ENCODE data around the gene LRP10.

LRP10 gene

DNA sequence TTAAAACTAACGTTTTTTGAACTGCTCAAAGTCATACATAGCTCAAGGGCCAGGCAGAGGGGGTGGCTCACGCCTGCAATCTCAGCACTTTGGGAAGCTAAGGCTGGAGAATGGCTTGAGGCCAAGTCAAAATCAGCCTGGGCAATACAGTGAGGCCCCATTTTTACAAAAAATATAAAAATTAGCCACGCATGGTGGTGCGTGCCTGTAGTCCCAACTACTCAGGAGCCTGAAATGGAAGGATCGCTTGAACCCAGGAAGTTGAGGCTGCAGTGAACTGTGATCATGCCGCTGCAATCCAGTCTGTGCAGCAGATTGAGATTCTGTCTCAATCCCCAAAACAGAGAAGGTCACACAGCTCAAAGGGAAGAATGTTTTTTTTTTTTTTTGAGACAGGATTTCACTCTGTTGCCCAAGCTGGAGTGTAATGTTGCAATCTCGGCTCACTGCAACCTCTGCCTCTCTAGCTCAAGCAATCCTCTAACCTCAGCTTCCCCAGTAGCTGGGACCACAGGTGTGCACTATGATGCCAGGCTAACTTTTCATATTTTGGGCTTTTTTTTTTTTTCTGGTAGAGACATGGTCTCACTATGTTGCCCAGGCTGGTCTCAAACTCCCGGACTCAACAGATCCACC is 44.5 kb downstream of the LRP10 start:
- Histone ChIP-seq H3K4me1 (ENCODE audit: control insufficient read depth, low read depth, low read length) (peaks cover 7% of the 10 kb centered on the region), H3K36me3 (ENCODE audit: control insufficient read depth, low read depth, low read length) (peaks cover 24% of the 10 kb centered on the region), H3K4me3 (ENCODE audit: low read length) (no peak overlapping the region), H3K27me3 (ENCODE audit: control insufficient read depth, insufficient read depth, low read length) (no peaks in the 10 kb centered on the region), H3K9me3 (ENCODE audit: control insufficient read depth, low read depth, low read length) (no peaks in the 10 kb centered on the region), H3K9ac (ENCODE audit: low read length) (no peak overlapping the region), H3K27ac (ENCODE audit: low read length) (no peak overlapping the region)

DNA sequence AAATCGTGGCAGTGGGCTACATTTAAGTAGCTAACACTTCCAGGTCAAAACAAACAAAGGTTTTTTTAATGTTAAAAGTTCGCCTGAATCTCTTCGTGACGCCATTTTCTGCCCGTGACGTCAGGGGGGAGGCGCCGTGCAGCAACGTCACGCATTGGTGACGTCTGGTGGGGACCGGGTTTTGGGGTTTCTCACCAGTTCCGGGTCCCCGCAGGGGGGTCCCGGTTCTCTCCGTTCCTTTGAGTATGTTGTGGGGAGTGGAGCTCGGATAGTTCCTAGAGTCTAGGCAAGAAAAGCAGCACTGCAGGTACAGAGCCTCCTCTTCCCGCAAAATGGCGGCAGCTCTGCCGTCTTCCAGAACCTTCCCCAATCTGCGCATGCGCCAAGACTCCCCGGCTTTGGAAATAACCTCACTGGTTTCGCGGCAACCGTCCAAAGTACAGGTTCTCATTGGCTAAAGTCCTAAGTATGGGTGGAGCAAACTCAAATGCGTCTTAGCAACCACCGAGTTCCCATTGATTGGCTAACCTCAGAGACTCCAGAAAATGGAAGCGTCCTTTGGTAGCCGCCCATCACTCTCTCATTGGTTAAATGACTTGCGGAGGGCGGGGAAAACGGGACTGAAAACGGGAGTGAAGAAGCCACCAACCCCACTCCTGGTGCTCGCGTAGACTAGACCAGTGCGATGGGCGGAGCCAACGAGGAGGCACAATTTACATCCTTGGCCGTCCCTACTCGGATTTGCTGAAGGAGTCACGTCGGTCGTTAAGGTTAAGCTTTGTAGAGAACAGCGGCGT is 47.5 kb downstream of the LRP10 start, which contains the start of gene RBM23:
TSS of gene RBM23 (minus strand) at position 346 of the 797 bp plus-strand sequence.
- H3K9me3 ChIP-seq (ENCODE audit: control insufficient read depth, low read depth, low read length), result no peaks in the 10 kb centered on the region
- H3K27me3 ChIP-seq (ENCODE audit: control insufficient read depth, insufficient read depth, low read length), result no peaks in the 10 kb centered on the region
- peak within 1 kb of the TSS; percentile 97 for H3K4me3 ChIP-seq (ENCODE audit: low read length)
- H3K27ac ChIP-seq (ENCODE audit: low read length), result peak within 1 kb of the TSS; percentile 98
- H3K9ac ChIP-seq (ENCODE audit: low read length), result peak within 1 kb of the TSS; percentile 93
- H3K36me3 ChIP-seq (ENCODE audit: control insufficient read depth, low read depth, low read length), result peaks cover 45% of the 10 kb centered on the region
- peaks cover 7% of the 10 kb centered on the region for H3K4me1 ChIP-seq (ENCODE audit: control insufficient read depth, low read depth, low read length)

DNA sequence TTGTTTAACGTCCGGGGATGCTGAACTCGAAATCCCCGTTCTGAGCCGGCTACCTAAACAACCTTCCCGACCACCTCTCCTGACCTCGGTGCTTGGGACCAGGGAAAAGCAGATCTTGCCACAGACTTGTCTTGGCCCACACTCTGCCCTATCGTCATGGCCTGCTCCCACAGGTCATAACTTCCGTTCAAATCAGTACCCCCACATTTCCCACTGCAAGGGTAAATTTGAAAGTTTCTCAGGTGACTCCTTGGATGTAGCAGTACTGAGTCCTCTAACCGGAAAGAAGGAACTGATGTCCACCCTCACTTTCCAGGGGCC is 48.0 kb downstream of the LRP10 start:
- no peaks in the 10 kb centered on the region for H3K27me3 ChIP-seq (ENCODE audit: control insufficient read depth, insufficient read depth, low read length)
- peak overlapping the region; percentile 25 for H3K27ac ChIP-seq (ENCODE audit: low read length)
- H3K9me3 ChIP-seq (ENCODE audit: control insufficient read depth, low read depth, low read length), result no peaks in the 10 kb centered on the region
- H3K4me3 ChIP-seq (ENCODE audit: low read length), result peak overlapping the region; percentile 55
- peak overlapping the region; percentile 49 for H3K9ac ChIP-seq (ENCODE audit: low read length)
- H3K4me1 ChIP-seq (ENCODE audit: control insufficient read depth, low read depth, low read length), result peaks cover 7% of the 10 kb centered on the region
- H3K36me3 ChIP-seq (ENCODE audit: control insufficient read depth, low read depth, low read length), result peaks cover 51% of the 10 kb centered on the region

DNA sequence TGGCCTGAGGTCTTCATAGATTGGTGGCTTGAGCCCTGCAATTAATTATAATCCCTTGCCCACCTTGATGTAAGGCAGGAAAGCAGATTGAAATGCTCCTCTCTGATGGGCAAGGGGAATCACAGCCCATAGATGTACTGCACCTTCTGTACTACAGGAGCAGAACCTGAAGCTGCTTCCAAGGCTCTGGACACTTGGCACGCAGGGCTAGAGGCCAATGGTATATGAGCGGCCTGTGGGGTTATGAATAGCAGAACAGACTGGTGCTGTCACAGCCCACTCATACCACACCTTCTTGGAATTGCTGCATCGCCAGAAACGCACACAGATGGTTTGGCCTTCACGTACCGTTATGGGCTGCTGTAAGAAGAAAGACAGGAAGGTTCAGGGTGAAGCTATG is 49.2 kb downstream of the LRP10 start:
- H3K27me3 ChIP-seq (ENCODE audit: control insufficient read depth, insufficient read depth, low read length), result no peaks in the 10 kb centered on the region
- H3K9me3 ChIP-seq (ENCODE audit: control insufficient read depth, low read depth, low read length), result no peaks in the 10 kb centered on the region
- no peak overlapping the region for H3K9ac ChIP-seq (ENCODE audit: low read length)
- no peak overlapping the region for H3K27ac ChIP-seq (ENCODE audit: low read length)
- peaks cover 7% of the 10 kb centered on the region for H3K4me1 ChIP-seq (ENCODE audit: control insufficient read depth, low read depth, low read length)
- peaks cover 60% of the 10 kb centered on the region for H3K36me3 ChIP-seq (ENCODE audit: control insufficient read depth, low read depth, low read length)
- H3K4me3 ChIP-seq (ENCODE audit: low read length), result no peak overlapping the region

DNA sequence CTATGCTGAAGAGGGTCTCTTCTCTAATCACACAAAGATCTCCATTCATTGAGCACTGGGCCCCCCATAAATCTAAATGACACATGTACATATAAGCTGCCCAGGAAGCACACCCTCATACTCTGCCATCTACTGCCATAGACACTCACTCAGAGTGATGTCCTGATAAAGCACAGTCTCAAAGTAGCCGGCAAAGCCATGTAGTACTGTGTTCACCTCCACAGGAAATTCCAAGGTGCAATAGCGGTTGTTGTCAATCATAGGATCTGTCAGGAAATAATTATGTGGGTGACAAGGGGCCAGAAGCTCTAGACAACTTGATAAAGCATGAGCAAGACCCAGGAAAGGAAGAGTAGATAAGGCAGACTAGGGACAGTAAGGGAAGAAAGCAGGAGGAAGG is 50.8 kb downstream of the LRP10 start:
- H3K36me3 ChIP-seq (ENCODE audit: control insufficient read depth, low read depth, low read length), result peaks cover 62% of the 10 kb centered on the region
- no peak overlapping the region for H3K27ac ChIP-seq (ENCODE audit: low read length)
- no peak overlapping the region for H3K4me3 ChIP-seq (ENCODE audit: low read length)
- H3K9me3 ChIP-seq (ENCODE audit: control insufficient read depth, low read depth, low read length), result no peaks in the 10 kb centered on the region
- H3K9ac ChIP-seq (ENCODE audit: low read length), result no peak overlapping the region
- peaks cover 7% of the 10 kb centered on the region for H3K4me1 ChIP-seq (ENCODE audit: control insufficient read depth, low read depth, low read length)
- no peaks in the 10 kb centered on the region for H3K27me3 ChIP-seq (ENCODE audit: control insufficient read depth, insufficient read depth, low read length)

DNA sequence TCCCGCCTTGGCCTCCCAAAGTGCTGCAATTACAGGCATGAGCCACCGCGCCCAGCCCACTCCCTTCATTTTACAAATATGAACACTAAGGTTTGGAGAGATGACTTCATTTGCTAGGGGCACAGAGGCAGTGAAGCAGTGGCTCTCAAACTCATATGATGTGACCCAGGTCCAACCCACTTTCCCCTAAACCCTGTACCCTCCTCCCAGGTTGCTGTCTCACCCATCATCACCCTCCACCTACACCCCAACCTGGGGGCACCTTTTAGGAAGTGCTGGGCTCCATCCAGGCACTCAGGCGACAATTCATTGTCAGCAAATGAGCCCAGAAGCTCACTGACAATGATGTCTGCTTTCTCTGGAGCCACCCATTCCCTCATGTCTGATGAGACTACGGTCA is 52.2 kb downstream of the LRP10 start:
- no peak overlapping the region for H3K4me3 ChIP-seq (ENCODE audit: low read length)
- no peaks in the 10 kb centered on the region for H3K9me3 ChIP-seq (ENCODE audit: control insufficient read depth, low read depth, low read length)
- H3K9ac ChIP-seq (ENCODE audit: low read length), result no peak overlapping the region
- H3K36me3 ChIP-seq (ENCODE audit: control insufficient read depth, low read depth, low read length), result peaks cover 61% of the 10 kb centered on the region
- peaks cover 14% of the 10 kb centered on the region for H3K4me1 ChIP-seq (ENCODE audit: control insufficient read depth, low read depth, low read length)
- H3K27me3 ChIP-seq (ENCODE audit: control insufficient read depth, insufficient read depth, low read length), result no peaks in the 10 kb centered on the region
- no peak overlapping the region for H3K27ac ChIP-seq (ENCODE audit: low read length)

DNA sequence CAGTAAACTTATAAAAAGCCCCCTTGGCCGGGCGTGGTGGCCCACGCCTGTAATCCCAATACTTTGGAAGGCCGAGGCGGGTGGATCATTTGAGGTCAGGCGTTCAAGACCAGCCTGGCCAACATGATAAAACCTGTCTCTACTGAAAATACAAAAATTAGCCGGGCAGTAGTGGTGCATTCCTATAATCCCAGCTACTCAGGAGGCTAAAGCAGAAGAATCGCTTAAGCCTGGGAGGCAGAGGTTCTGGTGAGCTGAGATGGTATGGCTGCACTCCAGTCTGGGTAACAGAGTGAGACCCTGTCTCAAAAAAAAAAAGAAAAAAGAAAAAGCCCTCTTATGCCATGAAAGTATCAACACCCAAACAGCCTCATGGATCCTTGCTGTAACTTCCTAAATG is 54.0 kb downstream of the LRP10 start:
- H3K9ac ChIP-seq (ENCODE audit: low read length), result no peak overlapping the region
- H3K4me3 ChIP-seq (ENCODE audit: low read length), result no peak overlapping the region
- no peak overlapping the region for H3K27ac ChIP-seq (ENCODE audit: low read length)
- peaks cover 7% of the 10 kb centered on the region for H3K4me1 ChIP-seq (ENCODE audit: control insufficient read depth, low read depth, low read length)
- H3K27me3 ChIP-seq (ENCODE audit: control insufficient read depth, insufficient read depth, low read length), result no peaks in the 10 kb centered on the region
- H3K9me3 ChIP-seq (ENCODE audit: control insufficient read depth, low read depth, low read length), result no peaks in the 10 kb centered on the region
- peaks cover 60% of the 10 kb centered on the region for H3K36me3 ChIP-seq (ENCODE audit: control insufficient read depth, low read depth, low read length)

DNA sequence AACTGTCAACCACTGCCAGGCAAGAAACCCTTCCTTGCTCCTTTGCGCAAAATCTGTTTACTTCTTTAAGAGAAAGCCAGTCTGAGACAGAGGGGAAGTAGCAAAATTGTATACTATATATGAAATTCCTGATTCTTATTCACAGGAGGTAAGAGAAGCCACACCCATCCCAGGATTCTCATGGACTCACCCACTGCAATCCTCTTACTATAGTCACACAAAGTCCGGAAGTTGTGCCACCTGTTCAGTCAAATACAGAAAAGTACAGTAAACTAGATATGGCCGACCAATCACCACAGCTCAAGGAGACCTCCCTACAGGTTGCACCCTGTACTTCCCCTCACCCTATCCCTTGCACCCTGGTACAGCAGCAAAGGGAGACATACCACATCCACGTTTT is 54.8 kb downstream of the LRP10 start:
- Histone ChIP-seq H3K4me1 (ENCODE audit: control insufficient read depth, low read depth, low read length) (peaks cover 7% of the 10 kb centered on the region), H3K9me3 (ENCODE audit: control insufficient read depth, low read depth, low read length) (no peaks in the 10 kb centered on the region), H3K27ac (ENCODE audit: low read length) (no peak overlapping the region), H3K9ac (ENCODE audit: low read length) (no peak overlapping the region), H3K36me3 (ENCODE audit: control insufficient read depth, low read depth, low read length) (peaks cover 52% of the 10 kb centered on the region), H3K4me3 (ENCODE audit: low read length) (no peak overlapping the region), H3K27me3 (ENCODE audit: control insufficient read depth, insufficient read depth, low read length) (no peaks in the 10 kb centered on the region)

DNA sequence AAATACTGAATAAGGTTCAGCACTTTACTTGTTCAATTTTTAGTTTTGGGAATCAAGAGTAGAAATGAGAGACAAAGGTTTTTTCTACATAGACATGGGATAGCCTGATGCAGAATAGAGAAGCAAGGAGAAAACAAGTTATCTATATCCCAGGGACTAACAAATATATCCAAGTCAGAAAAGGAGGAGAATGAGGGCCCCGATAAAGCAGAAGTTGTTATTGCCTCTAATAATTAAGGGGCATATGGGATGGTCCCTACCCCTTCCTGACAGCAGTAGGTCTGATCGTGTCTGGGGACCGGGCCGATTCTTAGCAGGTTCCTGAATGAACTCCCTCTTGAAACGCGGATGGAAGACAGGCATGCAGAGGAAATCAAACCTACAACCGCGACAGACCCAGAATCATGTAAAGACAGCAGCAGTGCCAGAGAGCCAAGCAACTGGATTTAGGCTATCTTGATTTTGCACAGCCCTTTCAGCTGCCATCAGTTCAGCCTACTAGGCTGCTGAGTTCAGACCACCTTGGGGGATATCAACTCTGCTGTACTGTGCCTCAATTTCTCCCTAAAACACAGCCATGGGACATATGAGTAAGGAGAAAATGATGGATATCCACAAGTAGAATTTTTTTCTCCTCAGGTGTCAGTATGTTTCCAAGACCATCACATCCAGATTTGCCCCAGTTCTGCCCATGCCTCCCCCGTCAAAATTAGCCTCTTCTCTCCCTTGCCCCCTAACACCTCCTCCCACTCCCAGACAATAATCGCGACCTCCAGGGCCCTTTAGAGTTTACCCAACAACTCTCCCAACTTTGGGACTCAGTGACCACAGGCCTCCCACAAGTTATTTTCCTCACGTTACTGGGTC is 56.9 kb downstream of the LRP10 start:
- H3K9me3 ChIP-seq (ENCODE audit: control insufficient read depth, low read depth, low read length), result no peaks in the 10 kb centered on the region
- H3K4me3 ChIP-seq (ENCODE audit: low read length), result peak overlapping the region; percentile 79
- H3K27ac ChIP-seq (ENCODE audit: low read length), result peak overlapping the region; percentile 89
- no peaks in the 10 kb centered on the region for H3K27me3 ChIP-seq (ENCODE audit: control insufficient read depth, insufficient read depth, low read length)
- H3K4me1 ChIP-seq (ENCODE audit: control insufficient read depth, low read depth, low read length), result peaks cover 7% of the 10 kb centered on the region
- H3K36me3 ChIP-seq (ENCODE audit: control insufficient read depth, low read depth, low read length), result peaks cover 34% of the 10 kb centered on the region
- H3K9ac ChIP-seq (ENCODE audit: low read length), result peak overlapping the region; percentile 87

DNA sequence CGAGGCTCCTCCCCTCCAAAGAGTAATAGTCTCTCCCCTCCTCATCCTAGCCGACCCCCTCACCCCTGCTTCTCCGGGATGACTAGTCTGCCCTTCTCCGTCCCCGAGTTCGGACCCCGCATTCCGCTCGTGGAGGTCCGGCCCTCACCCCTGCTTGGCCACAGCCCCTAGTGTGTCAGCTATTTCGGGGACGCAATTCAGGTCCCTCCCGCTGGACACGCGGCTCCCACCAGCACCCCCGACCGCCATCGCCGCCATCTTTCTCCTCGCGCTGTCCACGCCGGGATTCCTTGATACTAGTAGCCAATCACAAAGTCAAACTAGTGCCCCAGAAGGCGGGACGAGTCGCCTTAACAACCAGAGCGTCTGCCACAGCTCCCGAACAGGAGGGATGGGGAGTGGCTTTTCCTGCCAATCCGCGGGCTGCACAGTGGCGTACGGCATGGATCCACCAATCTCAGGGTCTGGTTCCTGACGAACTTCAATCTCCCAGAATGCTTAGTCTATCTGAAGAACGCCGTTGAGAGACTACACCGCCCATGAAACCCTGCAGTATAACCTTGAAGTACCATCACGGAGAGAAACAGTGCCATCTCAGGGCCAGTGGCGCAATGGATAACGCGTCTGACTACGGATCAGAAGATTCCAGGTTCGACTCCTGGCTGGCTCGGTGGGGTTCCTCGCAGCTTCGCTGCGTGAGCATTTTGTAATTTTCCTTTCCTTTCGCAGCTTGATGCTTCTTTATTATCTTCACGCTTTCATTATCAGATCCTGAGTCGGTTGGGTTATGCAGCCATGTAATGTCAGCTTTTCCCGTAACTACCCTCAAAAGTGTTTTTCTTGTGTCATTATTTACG is 57.8 kb downstream of the LRP10 start, which contains the start of gene PRMT5:
TSS of gene PRMT5 (minus strand) at position 273 of the 857 bp plus-strand sequence. CDS start at position 258, 15 bp downstream.
- Histone ChIP-seq H3K4me1 (ENCODE audit: control insufficient read depth, low read depth, low read length) (peaks cover 7% of the 10 kb centered on the region), H3K9me3 (ENCODE audit: control insufficient read depth, low read depth, low read length) (no peaks in the 10 kb centered on the region), H3K27ac (ENCODE audit: low read length) (peak within 1 kb of the TSS; percentile 89), H3K27me3 (ENCODE audit: control insufficient read depth, insufficient read depth, low read length) (no peaks in the 10 kb centered on the region), H3K36me3 (ENCODE audit: control insufficient read depth, low read depth, low read length) (peaks cover 27% of the 10 kb centered on the region), H3K4me3 (ENCODE audit: low read length) (peak within 1 kb of the TSS; percentile 79), H3K9ac (ENCODE audit: low read length) (peak within 1 kb of the TSS; percentile 87)

All from iPS-18a (cell line).